Stimulated activated CD8-positive, alpha-beta memory T cell treated with anti-CD3 and anti-CD28 coated beads, Interleukin-7, amount 100 ng/mL, for 48 hours (primary cell): ENCODE data around the gene SLX9.
A peak's percentile ranks its signal among the peaks of the same experiment; 100 is the strongest.

ENCODE experiments used
- DNase-seq, 2 donors: peaks; one replicate each; pipeline ENCODE4 v3.0.0-alpha.2; 2020; ENCODE audit warnings: low read depth in 1 of 2; ENCODE audit errors: extremely low read depth in 1 of 2

The SLX9 gene

GRCh38 chr21:44999428-44999971 is 59.7 kb downstream of the SLX9 start:
- no peak for DNase-seq

DNA sequence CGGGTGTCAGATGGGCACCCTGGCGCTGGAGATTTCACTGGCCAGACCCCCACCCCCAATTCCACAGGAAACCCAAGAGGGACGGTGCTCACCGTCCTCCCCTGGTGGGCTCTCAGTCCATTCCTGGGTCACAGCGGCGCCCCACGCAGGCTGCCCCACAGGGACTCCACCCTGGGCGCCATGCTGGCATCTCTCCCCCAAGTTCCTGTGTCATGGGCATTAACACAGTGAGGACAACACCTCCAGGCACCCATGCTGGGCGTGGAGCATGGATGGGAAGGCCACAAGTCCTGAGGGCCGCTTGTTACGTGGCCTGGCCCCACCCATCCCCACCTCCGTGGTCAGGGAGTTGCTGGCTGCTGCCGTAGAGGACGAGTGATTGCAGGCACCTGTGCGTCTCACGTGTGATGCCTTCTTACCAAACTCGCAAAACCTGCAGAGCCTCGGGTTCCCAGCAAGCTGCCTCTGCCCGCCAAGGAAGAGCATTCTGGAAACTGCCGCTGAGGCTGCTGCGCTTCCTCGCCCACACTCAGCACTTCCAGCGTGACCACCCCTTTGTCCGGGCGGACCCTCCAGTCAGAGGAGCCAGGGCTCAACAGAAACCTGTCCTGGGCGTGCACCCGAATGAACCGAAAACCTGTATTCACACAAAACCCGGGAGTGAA is 60.3 kb downstream of the SLX9 start:
- DNase-seq = no peak

DNA sequence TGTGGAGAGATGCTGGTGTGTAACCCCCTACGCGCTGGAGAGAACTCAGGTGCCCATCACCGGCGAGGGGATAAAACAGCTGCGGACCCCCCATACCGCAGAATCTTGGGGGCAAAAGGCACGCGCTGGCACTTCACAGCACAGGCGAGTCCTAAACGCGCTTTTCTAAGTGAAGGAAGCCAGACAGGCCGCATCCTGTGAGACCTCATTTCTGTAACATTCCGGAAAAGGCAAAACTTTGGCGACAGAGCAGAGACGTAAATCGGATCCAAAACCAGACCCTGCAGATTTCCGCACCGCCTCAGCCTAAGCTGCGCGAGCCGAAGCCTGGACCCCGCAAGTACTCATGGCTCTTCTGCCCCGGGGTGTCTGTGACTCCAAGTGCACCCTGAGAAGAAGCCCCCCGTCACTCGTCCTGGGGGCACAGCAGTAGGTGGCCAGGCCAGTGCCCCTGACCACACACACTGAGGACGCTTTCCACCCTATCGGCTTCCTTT is 60.9 kb downstream of the SLX9 start:
- no peak for DNase-seq

GRCh38 chr21:45001134-45002095 is 61.6 kb downstream of the SLX9 start:
- DNase-seq = no peak

GRCh38 chr21:45002381-45003204 is 62.8 kb downstream of the SLX9 start:
- DNase-seq = no peak

- DNase-seq = no peak
These were observed 63.7 kb downstream of the SLX9 start for GRCh38 chr21:45003331-45004058.

GRCh38 chr21:45004059-45004422 is 64.2 kb downstream of the SLX9 start:
- no peak for DNase-seq

GRCh38 chr21:45004481-45005247 is 64.8 kb downstream of the SLX9 start:
- DNase-seq = peak in 1 of 2 donors; percentile 36

DNA sequence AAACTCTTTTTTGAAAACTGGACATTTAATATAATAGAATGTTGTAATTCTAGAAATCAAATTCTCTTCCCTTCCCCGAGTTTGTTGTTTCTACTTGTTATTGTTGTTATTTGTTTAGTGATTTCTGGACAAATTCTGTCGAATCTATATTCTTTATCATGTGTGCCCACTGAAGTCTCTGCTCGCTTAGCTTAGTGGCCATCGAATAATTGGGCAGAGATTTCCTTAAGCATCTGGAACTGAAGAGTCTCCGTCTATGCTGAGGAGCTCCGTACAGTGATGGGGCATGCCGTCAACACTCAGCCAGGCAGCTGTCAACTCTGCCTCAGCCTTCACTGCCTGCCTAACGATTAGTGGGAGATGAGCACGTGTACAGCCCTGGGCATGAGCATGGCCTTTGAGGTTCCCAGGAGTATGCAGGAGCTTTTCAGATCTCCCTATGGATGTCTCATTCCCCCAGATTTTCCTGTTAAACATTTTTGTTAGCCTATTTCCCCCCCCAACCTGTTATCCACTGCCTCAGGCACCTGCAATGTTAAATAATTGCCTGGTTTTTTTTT is 66.8 kb downstream of the SLX9 start:
- DNase-seq = no peak

GRCh38 chr21:45009616-45010015 is 69.8 kb downstream of the SLX9 start:
- no peak for DNase-seq

GRCh38 chr21:45010096-45010495 is 70.3 kb downstream of the SLX9 start:
- no peak for DNase-seq

- DNase-seq = no peak
These were observed 71.0 kb downstream of the SLX9 start for GRCh38 chr21:45010860-45011259.

DNA sequence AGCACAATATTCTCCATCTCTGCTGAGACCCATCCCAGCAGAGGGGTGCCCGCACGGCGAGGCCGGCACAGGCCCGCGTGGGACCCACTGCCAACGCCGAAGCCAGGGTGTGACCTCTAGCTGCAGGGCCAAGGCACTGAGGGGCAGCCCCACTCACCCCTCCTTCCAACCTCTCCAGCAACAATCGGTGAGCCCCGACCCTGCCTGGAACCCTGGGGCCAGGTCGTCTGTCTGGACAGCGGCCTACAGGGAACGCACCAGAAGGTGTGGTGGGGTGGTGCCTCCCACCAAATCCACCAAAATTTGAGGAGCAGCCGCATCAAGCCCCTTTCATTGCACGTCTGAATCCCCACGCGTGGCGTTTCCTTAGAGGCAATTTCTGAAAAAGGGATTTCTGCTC is 71.6 kb downstream of the SLX9 start:
- DNase-seq = no peak

DNA sequence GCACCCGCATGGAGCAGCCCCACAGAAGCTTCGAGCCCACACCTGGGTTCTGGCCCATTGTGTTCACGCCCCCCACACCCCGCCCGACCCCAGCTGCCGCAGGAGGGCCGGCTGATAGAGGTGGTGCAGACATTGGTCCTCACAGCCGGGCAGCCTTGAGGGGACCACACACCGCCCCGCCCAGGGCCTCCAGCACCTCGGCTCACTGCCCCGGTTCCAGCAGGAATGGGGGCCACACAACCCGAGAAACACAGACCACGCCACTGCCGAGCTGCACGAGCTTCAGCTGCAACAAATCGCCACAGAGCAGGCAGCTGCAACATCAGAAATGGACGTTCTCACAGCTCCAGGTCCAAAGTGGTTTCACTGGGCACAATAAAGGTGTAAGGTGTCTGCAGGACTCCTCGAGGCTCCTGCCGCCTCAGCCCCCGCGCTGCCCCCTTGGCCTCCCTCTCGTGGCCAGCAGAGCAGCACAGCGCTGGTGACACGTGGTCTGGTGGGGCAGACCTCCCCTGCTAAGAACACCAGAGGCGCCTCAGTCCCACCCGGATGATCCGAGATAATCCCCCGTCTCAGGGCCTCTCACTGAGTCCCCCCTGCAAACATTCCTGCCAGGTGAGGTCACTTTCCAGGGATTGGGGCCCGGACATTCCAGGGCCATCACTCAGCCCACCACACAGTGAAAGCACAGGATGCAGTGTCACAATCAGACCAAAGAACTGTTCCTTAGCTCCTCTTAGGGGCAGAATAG is 72.3 kb downstream of the SLX9 start:
- DNase-seq = no peak

- no peak for DNase-seq
These were observed 72.9 kb downstream of the SLX9 start for GRCh38 chr21:45012662-45013259.

- DNase-seq = no peak
These were observed 73.5 kb downstream of the SLX9 start for GRCh38 chr21:45013260-45013841.

DNA sequence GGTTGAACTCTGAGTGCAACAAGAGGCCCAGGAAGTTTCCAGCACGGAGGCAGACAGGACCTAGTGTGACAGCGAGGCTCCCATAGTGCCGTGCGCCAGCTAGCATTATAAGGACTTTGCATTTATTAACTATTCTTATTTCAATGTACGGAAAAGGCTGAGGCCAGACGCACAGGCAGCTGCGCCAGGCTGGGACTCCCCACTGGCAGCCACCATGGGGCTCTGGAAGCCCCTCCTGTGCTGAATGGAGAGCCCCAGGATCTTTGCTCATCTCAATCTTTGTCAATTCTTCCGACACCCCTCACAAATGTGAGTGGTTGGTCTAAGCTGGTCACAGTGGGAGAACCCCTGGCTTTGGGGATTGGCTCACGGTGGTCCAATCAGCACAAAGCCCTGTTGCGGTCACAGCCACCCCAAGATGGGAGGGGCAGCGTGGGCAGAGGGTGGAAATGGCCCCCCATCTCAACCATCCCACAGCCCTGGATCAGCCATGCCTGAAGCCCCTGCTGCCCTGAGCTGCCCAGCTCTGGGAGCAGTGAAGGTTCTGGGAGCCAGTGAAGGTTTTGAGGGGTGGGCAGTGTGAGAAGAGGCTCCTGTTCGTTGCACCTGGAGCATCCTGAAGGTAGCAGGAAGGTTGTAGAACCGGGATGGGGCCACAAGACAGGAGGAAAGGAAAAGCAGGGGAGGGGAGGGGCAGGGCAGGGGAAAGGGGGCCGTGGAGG is 75.1 kb downstream of the SLX9 start:
- no peak for DNase-seq
